ENCODE data around the gene TENT4B.

Gene TENT4B

DNA sequence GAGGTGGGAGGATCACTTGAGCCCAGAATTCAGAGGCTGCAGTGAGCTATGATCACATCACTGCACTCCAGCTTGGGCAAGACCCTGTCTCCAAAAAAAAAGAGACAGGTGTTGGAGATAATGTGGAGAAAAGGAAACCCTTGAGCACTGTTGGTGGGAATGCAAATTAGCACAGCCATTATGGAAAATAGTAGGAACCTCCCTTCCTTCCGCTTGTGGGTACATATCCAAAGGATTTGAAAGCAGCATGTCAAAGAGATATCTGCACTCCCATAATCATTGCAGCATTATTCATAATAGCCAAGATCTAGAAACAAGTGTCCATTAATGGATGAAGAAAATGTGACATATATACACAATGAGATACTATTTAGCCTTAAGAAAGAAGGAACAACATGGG is 103.5 kb downstream of the TENT4B start:
- DNase-seq (ENCODE audit: low read depth in 2 of 2): no peak

DNA sequence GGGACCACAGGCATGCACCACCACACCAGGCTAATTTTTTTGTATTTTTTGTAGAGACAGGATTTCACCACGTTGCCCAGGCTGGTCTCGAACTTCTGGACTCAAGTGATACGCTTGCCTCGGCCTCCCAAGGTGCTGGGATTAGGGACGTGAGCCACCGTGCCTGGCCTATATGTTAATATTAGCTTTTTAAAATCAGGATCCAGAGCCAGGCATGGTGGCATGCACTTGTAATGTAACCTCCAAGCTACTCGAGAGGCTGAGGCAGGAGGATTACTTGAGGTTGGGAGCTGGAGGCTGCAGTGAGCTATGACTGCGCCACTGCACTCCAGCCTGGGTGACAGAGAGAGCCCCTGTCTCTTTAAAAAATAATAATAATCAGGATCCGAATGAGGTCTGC is 104.8 kb downstream of the TENT4B start:
- no peak for DNase-seq (ENCODE audit: low read depth in 2 of 2)

DNA sequence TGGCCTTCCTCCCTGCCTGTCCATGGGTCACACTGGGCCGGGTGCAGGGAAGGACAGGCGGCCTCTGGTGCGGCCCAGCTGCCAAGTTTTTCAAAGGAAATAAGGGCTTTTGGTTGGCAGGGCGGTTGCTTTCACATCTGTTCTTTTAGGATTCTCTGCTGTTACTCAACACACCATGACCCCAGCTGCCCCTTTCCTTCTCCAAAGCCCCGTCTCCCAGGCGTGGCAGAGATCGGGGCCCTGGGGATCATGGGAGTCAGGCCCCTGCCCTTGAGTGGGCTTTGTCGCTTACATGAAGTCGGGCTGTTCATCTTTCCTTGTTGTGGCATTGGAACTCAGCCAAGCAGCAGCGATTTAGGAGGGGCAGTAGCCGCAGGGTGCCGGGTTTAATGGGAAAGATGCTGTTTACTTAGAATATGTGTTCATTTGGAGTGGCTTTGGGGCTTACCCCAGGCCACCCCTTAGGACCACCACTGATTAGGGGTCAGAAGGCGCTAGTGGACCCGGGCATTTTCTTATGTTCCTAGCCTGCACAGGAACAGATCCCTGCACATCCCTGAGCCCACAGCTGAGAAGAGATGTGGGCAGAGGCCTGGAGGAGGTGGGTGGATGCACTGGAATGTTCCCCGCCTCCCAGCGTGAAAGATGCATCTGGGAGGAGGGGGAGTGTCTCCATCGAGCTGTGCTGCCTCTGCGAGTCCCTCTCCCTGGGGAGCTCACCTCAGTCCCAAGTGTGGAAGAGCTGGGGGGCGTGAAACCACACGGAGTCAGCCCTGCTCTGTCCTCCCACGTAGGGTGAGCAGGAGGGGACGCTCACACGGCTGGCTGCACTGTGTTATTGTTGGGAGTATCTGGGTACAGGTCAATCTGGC is 106.5 kb downstream of the TENT4B start:
- DNase-seq (ENCODE audit: low read depth in 2 of 2): no peak

DNA sequence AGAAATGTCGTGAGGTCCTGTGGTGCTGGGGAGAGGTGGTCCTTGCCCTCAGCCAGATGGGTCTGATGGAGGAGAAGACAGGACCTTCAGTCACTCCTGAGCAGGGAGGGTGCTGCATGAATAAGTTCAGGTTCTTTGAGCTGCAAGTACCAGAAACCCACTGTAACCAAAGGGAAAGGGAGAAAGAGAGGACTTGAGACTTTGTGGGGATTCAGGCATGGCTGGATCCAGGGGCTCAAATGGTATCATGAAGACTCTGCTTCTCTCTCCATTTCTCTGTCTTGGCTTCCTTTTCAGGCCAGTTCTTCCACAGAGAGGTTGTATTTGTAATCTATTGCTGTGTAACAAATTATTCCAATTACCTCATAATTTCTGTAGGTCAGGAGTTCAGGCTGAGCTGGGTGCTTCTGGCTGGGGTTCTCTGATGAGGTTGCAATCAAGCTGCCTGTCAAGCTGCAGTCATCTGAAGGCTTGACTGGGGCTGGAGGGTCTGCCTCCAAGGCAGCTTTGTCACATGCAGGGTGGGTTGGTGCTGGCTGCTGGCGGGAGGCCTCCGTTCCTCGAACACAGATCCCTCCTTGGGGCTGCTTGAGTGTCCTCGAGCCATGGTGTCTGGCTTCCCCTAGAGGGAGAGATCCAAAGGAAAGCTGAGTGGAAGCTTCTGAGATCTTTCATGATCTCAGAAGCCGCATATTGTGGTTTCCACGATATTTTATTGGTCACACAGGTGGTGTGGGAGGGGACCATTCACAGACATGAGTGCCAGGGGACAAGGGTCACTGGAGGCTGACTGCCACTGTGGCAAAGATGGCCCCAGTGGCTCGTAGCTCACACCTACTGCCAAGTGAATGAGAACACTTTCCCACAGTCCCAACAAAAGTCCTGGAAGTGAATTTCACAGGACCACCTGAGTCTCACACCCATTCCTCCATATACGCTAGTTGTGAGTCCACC is 107.4 kb downstream of the TENT4B start:
- no peak for DNase-seq (ENCODE audit: low read depth in 2 of 2)

DNA sequence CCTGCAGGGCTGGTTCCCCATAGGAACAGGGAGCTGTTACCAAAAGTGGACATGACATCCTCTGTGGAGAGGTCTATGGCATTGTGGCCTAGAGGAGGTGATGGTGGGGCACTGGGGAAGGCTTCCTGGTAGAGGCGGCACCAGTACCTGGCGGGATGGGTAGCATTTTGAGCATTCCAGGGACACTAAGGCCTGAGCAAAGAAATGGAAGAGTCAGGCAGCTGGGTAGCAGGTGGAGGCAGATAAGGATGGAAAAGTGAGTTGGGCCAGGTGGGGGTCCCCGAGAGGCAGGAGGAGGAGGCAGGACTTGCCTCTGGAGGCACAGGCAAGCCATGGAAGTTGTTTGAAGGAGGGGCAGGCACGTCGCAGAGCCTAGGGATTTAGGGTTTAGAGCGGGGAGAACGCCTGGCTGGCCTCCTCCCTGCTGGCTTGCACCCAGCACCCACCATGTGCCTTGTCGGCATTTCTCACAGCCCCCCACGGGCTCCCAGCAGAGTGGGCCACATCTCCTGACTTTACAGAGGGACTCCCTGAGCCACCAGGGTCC is 108.1 kb downstream of the TENT4B start:
- DNase-seq (ENCODE audit: low read depth in 2 of 2): no peak

DNA sequence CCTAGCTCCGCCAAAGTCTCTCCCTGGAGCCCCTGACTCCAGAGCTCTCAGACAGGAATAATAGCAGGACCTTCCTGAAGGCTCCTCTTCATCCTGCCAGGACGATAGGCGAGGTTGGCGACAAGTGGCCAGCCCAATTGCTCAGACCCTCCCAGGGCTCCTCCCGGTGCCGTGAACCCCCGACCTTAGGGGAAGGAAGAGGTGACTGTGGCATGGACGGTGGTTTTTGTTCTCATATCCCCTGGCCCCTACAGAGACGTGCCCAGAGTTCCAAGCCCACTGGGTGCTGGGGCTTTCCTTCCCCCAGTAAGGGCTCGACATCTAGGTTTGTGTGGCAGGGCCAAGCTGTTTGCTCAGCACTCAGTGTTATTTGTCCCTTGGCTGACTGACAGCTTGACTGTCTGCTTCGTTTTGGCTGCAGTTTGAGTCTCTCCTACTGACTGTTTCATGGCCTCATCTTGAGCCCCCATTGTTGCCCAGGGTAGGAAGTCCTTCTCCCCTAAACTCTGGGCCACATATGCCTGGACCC is 108.7 kb downstream of the TENT4B start:
- no peak for DNase-seq (ENCODE audit: low read depth in 2 of 2)

DNA sequence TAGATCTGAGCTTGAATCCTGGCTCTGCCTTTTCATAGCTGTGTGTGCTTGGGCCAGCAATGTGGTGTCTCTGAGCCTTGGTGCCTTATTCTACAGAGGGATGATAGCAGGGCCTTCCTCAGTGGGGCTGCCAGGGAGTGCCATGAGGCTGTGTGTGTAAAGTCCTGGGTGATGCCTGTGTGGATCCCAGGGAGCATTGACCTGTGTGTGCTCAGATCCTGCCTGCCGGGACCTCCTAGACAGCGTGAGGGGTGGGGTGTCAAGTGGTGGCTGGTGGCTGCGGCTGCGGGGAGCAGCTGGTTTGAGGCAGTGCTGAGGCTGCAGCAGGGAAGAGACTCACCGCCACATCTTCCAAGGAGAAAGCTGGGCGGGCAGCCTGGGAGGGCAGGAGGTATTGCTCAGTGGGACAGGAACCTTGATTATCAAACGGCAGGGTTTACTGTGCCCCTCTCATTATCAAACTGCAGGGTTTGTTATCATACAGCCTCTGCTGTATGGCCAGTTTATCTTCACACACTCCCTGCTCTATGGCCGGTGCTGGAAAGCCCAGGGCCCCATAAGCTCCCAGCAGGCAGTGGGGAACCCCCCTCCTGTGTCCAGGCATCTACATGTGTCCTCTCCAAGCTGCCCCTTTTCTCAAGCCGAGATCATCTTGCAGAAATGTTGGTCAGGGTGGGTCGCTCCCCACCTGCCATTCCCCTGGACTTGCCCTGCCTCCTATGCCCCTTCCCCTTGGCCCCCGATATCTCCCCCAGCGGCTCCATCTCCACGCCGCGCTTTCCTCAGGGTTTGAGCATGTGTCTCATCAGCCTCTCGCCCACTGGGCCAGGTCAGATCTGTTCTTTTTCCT is 110.2 kb downstream of the TENT4B start:
- no peak for DNase-seq (ENCODE audit: low read depth in 2 of 2)

DNA sequence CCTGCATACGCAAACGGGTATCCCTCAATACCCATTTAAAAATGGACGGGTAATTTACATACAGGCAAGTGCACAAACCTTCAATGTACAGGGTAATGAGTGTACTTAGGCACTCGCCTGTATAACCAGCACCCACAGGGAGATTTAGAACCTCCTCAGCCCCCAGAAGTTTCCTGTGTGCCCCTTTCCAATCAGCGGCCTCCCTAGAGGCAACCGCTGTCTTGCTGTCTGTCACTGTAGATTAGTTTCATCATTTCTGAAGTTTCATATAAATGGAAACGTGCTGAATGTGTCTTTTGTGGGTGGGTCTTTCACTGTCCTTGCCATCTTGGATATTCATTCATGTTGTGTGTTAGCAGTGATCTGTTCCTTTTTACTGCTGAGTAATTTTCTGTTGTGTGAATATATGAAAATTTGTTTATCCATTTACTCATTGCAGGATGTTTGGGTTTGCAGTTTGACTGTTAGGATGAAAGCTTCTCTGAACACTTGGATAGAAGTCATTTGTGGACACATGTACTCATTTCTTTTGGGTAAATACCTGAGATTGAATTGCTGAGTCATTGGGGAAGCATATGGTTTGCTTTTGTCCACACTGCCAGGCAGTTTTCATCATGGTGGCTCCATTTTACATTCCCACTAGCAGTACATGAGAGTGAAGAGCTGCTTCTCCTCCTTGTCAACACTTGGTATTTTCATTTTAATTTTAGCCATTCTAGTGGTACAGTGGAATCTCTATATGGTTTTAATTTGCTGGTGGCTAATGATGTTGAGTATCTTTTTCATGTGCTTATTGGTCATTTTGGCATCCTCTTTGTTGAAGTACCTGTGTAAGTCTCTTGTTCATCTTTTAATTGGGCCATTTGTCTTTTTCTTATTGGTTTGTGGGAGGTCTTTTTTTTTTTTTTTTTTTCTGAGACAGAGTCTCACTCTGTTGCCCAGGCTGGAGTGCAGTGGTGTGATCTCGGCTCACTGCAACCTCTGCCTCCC is 111.1 kb downstream of the TENT4B start:
- no peak for DNase-seq (ENCODE audit: low read depth in 2 of 2)

DNA sequence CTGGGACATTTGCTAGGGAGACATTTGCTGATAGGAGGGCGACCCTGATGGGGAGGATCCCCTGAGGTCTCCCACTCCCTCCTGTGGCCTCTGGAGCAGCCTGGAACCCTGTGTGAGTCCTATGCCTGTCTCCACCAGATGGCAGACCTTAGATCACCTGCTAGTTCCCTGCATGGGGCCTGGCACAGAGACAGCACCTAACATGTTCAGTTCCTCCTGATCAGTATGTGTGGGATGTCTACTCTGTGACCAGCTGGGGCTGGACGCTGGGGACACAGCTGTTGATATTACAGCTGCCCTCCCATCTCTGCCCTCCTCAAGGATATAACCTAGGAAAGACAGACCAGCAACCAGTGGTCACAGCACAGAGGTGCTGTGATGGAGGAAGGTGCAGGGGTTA is 112.2 kb downstream of the TENT4B start:
- no peak for DNase-seq (ENCODE audit: low read depth in 2 of 2)

DNA sequence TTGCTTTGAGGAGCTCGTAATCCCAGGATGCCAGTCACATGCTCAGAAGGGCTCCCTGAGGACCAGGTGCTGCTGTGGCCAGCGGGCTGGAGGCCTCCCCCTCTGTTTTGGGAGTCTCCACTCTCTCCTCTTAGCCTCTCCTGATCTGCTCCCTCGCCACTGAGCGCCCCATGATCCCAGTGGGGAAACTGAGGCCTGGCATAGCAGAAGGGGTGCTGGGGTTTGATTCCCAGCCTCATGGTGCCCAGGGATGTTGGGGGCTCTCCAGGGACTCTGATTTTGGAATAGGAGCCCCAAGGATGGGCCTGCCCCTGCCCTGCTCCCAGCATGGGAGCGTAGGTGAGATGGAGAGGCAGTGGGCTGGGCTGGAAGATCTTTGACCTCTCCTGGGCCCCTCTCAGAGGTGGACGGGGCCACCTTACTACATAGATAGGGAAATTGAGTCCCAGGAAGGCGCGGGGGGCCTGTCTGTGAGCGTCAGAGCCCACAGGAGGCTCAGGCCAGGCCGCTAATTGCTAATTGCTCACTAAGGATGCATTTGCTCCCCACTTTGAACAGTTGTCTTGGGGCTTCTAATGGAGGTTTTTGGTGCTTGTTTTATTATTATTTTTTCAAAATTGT is 112.7 kb downstream of the TENT4B start:
- no peak for DNase-seq (ENCODE audit: low read depth in 2 of 2)

DNA sequence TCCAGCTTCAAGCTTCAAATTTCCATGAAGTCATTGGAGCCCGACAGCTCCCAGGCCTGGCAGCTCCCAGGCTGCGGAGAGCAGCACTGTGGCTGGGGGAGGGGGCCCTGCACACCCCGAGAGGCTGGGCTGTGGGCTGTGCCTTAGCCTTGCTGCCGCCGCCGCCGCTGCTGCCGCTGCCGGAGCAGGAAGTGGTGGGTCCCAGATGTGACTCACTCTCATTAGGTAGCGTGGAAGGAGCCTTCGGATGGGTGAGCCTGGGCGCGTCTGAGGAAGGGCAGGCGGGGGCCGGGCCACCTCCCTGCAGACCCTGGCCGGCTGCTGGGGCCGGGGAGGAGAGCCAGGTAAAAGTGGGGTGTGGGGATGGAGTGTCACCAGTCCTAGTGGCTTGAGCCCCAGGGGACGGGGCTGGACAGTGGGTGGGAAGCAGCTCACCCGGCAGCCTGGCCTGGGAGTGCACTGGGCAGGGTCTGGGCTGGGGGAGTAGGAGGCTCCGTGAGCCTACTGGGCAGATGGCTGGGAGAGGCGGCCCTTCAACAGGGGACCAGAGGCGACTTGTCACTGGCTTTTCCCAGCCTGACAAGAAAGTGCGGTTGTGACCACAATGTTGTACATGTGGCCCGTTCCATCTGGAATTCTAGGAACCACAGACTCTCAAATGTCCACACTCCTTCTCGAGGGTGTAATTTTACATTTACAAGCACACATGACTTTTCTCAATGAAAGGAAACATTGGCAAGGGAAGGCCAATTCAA is 113.4 kb downstream of the TENT4B start, which contains the start of gene ADCY7:
ADCY7 (plus strand) TSS at position 215 of the 755 bp plus-strand sequence. CDS start 21,629 bp downstream, outside the sequence.
- DNase-seq (ENCODE audit: low read depth in 2 of 2): peak; percentile 74 to 76

DNA sequence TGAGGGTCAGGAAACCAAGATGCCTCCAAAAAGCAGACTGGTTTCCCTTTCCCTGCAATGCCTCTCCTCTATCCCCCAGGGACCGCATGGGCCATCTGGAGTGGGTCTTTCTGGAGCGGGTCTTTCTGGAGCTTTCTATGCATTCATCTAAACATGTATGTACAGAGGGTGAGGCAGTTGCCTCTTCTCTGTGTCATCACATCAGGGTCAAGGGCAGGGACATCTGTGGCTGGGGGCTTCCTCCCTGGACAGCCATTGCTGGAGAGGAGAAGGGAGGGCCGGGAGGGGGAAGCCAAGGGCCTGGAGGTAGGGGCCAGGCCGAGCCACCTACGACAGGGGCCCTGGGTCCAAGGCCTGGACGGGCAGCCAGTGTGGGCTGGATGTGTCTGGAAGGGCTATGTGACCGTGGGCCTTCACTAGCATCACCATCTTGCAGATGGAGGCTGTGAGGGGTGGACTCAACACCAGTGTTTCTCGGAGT is 114.1 kb downstream of the TENT4B start:
- no peak for DNase-seq (ENCODE audit: low read depth in 2 of 2)

DNA sequence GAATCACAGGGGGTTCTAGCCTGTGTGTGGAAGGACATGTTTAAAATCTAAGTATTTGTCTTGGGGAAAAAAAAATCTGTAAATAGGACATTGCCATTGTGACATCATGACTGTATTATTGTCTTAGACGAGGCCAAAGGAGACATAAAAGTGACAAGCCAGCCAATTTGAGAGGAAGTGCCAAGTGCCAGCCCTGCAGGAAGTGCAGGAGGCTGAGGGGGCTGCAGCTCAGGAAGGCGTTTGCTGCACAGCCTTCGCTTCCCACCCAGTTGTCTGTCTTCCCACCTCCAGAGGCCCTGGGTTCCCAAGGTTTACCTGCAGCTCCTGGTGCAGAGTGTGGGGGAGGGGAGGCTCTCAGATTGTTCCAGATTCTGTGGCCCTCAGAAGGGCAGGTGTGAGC is 114.5 kb downstream of the TENT4B start:
- no peak for DNase-seq (ENCODE audit: low read depth in 2 of 2)

DNA sequence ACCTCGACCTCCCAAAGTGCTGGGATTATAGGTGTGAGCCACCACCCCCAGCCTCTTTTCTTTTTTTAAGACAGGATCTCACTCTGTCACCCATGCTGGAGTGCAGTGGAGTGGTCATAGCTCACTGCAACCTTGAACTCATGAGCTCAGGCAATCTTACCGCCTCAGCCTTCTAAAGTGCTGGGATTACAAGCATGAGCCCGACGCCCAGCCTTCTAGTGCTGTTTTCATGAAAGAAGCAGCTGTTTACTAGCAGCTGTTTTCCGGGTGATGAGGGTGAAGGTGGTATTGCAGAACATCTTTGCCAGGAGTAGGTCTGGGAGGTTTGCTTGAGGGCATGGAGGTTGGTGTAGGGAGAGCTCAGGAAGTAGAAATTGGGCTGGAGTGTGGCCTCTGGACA is 115.2 kb downstream of the TENT4B start:
- DNase-seq (ENCODE audit: low read depth in 2 of 2): no peak

DNA sequence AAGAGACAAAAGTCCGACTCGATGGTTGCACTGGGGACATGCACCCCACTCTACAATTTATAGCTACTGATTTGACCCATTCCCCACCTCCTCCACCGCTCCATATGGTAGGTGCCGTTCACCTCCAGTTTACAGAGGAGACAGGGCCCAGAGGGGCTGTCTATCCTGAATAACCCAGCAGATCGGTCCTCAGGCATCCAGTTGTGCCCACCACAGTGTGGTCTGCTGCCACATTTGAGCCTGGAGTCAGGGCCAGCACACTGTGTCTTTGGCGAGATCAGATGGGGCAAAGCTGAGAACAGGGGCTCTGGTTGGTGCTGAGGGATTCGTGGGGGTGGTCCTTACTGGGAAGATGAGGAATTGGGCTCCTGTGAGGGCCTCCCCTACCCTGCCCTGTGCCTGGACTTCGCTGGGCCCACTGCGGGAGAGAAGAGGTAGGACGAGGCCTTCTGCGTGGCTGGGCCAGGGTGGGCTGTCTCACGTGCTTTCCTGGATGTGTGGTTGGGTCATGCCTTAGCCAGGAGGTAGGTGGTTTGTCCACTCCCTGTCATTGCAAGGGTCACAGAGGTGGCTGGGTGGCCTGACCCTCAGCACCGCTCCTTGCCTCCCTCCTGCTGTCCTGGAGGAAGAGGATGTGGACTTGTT is 116.1 kb downstream of the TENT4B start:
- no peak for DNase-seq (ENCODE audit: low read depth in 2 of 2)

DNA sequence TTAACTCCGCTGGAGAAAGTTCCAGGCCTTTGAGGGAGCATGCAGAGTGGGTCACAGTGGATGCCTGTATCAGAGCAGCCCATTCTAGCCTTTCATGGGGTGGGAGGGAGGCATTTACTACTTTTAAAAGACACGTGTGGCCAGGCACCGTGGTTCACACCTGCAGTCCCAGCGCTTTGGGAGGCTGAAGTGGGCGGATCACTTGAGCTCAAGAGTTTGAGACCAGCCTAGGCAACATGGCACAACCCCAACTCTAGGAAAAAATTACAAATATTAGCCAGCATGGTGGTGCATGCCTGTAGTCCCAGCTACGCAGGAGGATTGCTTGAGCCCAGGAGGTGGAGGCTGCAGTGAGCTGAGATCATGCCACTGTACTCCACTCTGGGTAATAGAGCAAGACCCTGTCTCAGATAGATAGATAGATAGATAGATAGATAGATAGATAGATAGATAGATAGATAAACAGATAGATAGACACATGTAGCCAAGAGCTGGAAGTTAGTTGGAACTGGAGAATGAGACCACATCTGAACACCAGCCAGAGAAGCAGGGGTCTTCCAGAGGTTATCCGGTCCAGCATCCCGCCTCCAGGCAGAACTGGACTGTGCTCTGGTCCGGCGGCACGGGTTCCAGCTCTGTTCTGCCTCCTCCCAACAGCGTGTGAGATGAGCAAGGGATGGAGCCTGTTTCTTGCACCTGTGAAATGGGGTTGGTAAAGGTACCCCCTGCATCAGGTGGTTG is 116.8 kb downstream of the TENT4B start:
- no peak for DNase-seq (ENCODE audit: low read depth in 2 of 2)

DNA sequence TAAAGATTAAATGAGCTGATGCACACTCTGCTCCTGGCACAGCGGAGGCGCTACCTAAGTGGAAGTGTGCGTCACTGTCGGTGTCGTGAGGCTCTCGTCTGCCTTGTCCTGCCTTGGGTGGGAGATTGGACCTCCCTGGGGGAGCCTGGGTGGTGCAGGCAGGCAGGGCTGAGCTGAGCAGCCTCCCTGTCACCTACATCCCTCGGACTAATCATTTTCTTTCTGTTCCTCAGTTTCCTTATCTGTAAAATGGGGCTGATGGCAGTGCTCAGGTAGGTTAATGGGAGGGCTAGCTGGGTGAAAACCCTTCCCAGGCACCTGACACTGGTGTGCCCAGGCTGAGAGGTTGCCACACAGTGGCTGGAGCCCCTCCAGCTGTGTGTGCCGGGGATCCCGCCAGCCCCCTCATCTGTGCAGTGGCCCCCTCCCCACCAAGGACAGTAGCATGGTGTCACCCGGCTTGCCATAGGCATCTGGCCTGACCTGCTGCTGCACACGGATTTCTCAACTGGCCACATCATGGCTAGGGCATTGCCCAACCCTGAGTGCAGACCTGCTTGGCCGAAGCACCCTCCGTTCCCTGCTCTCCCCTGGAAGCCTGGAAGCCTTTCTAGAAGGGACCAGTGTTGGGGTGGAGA is 117.5 kb downstream of the TENT4B start:
- DNase-seq (ENCODE audit: low read depth in 2 of 2): no peak
